PC-9 (cell line): ENCODE data around the gene HES7.

ENCODE experiments used
- CTCF ChIP-seq: fragments of 200-600 bp; sonication (generic); conservative IDR thresholded peaks from 2 replicates; pipeline ENCODE4 v1.6.1; 2017; ENCODE audit warnings: mixed run types, antibody characterized with exemption, mild to moderate bottlenecking, moderate library complexity
- EZH2 ChIP-seq: fragments of 200-600 bp; sonication (generic); IDR thresholded peaks from 2 replicates; pipeline ENCODE4 v1.8.0; 2017; ENCODE audit warnings: antibody characterized with exemption, low read depth

DNA sequence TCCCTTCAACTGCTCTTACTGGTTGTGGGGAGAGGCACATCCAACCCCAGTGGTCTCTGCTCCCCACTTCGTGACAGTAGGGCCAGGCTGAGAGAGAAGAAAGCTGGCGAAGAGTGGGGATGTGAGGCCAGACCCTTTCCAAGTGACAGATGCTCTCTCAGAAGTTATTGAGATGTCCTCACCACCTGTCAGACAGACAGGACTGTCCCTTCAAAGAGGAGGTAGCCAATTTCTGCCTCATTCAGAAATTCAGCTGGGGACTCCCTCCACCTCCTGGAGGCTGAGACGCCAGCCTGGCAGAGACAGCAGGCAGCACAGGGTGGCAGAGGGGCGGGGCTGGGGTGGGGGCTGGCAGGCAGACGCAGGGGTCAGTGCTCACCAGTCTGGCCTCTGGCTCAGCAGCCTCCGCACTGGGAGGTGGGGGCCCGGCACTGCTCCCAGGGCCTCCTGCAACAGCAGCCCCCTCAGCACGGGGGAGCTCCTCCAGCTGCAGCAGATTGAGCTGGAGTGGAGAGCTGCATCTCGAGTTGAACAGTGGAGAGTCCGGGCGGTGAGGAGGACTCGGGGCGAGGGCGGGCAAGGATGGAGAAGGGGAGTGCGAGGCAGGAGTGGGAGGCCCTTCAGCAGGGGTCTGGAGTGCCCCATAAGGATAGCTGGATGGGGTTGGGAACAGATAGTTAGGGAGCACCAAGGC is 19.1 kb upstream of the HES7 start:
- TF ChIP-seq CTCF (no peak), EZH2 (no peak)
